Effector memory CD4-positive, alpha-beta T cell (primary cell): ENCODE data around the gene EDEM2.
"Not testable (repeated sequence)": the region's sequence is repeated elsewhere in the genome, so short reads cannot be mapped to it uniquely, and the experiment has no call there.

Experiments
- DNase-seq, 3 donors: peaks; one replicate each; pipeline ENCODE4 v3.0.0-alpha.2; 2020
- H3K27ac ChIP-seq: 2 replicates; pipeline ENCODE4 v1.7.0; 2013; ENCODE audit warnings: mild to moderate bottlenecking, low read length, moderate library complexity; ENCODE audit not compliant: insufficient read depth, poor library complexity, severe bottlenecking
- H3K27me3 ChIP-seq: replicated peaks from 2 replicates; pipeline ENCODE4 v1.7.0; 2013; ENCODE audit warnings: mild to moderate bottlenecking, low read length; ENCODE audit not compliant: insufficient read depth, control insufficient read depth, poor library complexity, severe bottlenecking
- H3K36me3 ChIP-seq: 2 replicates; pipeline ENCODE4 v1.7.0; 2013; ENCODE audit warnings: mild to moderate bottlenecking, low read length, moderate library complexity; ENCODE audit not compliant: control insufficient read depth, insufficient read depth
- H3K4me1 ChIP-seq: 2 replicates; pipeline ENCODE4 v1.7.0; 2013; ENCODE audit warnings: low read length, mild to moderate bottlenecking; ENCODE audit not compliant: control insufficient read depth, insufficient read depth, poor library complexity, severe bottlenecking
- H3K4me3 ChIP-seq: 2 replicates; pipeline ENCODE4 v1.7.0; 2013; ENCODE audit warnings: low read length, low read depth, mild to moderate bottlenecking; ENCODE audit not compliant: insufficient read depth, poor library complexity, severe bottlenecking
- H3K9me3 ChIP-seq: 2 replicates; pipeline ENCODE4 v1.7.0; 2013; ENCODE audit warnings: mild to moderate bottlenecking, low read length, moderate library complexity; ENCODE audit not compliant: control insufficient read depth

The EDEM2 gene

DNA sequence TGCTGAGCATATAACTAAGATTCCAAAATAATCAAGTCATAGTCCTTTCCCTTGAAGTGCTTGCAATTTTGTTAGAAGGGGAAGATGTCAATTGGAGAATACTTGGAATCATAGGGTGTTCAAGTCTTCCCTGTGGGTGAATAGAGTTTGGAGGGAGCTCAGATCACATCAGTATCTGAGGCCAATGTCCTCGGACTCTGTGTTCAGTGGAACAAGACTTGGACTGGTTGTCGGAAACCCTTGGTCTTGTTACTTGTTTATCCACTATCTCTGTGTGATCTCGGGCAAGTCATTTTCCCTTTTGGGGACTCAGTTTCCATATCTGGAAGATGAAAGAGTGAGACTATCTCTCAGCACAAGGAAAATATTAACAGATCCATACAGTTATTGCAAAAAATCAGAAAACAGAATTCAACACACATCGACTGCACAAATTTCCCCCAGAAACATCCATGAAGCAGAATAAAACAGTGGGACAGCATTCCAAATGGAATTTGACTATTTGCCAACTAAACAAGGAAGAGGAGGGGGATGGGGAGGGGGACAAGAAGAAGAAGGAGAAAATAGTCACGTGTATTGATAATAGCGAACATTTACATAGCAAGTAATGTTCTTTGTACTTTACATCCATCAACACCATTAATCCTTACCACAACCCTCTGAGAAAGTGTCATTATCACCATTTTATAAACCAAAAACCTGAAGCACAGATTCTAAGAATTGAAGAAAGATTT is 3.9 kb upstream of the EDEM2 start:
- H3K4me1 ChIP-seq, result peaks cover 8% of the 10 kb centered on the region
- DNase-seq, result no peak
- no peaks in the 10 kb centered on the region for H3K36me3 ChIP-seq
- no peaks in the 10 kb centered on the region for H3K9me3 ChIP-seq
- H3K4me3 ChIP-seq, result no peak overlapping the region
- H3K27ac ChIP-seq, result no peak overlapping the region
- no peaks in the 10 kb centered on the region for H3K27me3 ChIP-seq

GRCh38 chr20:35147575-35148071 is 487 bp upstream of the EDEM2 start:
- peaks cover 14% of the 10 kb centered on the region for H3K36me3 ChIP-seq
- peak overlapping the region; percentile 66 for H3K27ac ChIP-seq
- peaks cover 10% of the 10 kb centered on the region for H3K4me1 ChIP-seq
- H3K9me3 ChIP-seq, DNase-seq, H3K27me3 ChIP-seq: not testable (repeated sequence)
- peak overlapping the region; percentile 83 for H3K4me3 ChIP-seq

DNA sequence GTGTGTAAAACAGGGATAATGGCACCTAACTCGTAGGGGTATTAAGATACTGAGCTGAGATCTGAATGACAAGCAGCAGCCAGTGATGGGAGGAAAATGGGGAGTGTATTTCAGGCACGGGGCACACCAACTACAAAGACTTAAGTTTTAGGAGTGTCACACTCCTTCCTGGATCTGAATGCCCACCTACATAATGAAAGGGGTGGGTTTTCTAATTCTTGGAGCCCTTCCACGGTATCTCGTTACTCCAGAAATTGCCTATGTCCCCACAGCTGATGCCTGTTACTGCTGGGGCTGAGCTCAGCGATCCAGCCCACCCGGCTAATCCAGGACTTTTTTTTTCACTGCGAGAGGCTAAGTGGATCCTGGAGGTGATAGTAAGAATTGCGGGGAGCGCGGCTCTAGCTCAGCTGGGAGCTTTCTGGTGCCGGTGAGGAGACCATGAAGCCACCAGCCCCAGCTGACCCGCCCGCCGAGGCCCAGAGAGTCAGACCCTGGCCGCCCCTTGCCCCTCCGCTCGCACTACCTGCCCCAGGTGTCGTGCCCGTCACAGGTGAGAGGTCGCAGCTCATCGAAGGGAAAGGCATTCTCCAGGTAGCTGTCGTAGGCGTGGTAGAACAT is 727 bp downstream of the EDEM2 start:
- peaks cover 22% of the 10 kb centered on the region for H3K36me3 ChIP-seq
- no peak for DNase-seq
- peak overlapping the region; percentile 83 for H3K4me3 ChIP-seq
- peaks cover 10% of the 10 kb centered on the region for H3K4me1 ChIP-seq
- peak overlapping the region; percentile 66 for H3K27ac ChIP-seq
- no peaks in the 10 kb centered on the region for H3K27me3 ChIP-seq
- H3K9me3 ChIP-seq, result no peaks in the 10 kb centered on the region

DNA sequence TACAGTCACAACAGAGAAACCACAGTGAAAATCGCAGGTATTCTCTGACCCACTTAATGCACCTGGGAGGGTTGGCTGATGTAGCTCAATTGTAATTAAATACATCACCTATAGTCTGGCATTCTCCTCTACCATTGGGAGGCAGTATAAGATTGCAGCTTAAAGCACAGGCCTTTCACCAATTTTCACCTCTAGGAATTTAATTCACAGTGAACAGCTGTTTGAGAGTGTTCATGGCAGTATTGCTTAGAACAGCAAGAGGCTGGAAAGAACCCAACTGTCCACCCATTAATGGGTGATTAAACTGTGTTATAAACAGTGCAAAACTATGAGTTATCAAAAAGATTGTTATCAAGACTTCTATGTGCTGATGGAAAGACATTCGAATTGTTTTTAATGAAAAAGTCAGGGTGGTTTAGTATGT is 2.0 kb downstream of the EDEM2 start:
- Histone ChIP-seq H3K27me3 (no peaks in the 10 kb centered on the region), H3K36me3 (peaks cover 22% of the 10 kb centered on the region), H3K27ac (peak overlapping the region; percentile 33), H3K9me3 (no peaks in the 10 kb centered on the region), H3K4me1 (peaks cover 10% of the 10 kb centered on the region), H3K4me3 (no peak overlapping the region)
- peak in 1 of 3 donors; percentile 6 for DNase-seq

DNA sequence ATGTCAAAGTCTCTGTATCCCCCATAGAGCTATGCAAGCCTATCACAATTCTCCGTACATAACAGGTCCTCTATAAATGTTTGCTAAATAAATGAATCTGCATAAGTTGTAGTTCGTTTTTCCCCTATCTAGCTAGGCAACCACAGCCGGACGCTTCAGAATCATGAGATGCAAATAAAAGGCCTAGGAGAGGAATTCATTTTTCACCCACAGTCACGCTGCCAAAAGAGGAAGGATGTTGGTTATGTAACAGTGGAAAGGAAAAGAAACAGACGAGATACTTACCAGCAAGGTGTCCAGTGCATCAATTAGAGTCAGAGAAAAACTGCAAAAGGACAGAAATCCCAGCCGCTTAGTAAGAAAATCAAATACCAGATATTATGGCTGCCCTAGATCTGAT is 2.4 kb downstream of the EDEM2 start:
- H3K4me3 ChIP-seq, result no peak overlapping the region
- peaks cover 22% of the 10 kb centered on the region for H3K36me3 ChIP-seq
- no peak overlapping the region for H3K27ac ChIP-seq
- peaks cover 10% of the 10 kb centered on the region for H3K4me1 ChIP-seq
- no peaks in the 10 kb centered on the region for H3K27me3 ChIP-seq
- H3K9me3 ChIP-seq, result no peaks in the 10 kb centered on the region
- DNase-seq, result peak in 1 of 3 donors; percentile 3

DNA sequence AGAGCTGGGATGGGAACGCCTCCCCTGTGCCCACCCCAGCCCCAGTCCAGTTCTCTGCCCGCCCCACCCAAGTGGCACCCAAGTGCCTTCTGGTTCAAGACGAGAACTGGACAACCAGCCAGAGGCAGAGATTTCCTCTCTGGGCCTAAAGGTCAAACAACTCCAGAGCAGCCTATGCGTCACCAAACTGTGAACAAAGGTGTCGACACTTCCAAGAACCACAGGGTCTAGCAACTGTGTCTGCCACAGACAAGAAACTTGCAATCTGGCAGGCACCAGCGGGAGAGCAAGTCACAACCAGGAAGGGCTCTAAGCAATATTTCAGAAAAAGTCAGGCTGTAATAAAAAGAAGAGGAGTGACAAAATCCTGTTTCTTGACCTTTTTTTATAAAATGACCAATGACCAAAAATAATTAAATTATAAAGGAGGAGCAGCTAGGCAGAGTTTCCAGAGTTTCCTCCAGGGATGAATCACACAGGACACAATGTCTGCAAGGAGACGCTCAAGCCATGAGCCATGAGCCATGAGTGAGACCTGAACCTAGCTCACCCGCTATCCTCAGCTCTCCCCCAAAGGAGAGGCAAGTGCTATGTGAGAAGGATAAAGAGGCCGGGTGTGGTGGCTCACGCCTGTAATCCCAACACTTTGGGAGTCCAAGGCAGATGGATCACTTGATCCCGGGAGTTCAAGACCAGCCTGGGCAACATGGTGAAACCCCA is 11.1 kb downstream of the EDEM2 start:
- H3K27me3 ChIP-seq, result no peaks in the 10 kb centered on the region
- H3K9me3 ChIP-seq, result no peaks in the 10 kb centered on the region
- peaks cover 62% of the 10 kb centered on the region for H3K36me3 ChIP-seq
- H3K27ac ChIP-seq, result no peak overlapping the region
- no peak overlapping the region for H3K4me3 ChIP-seq
- H3K4me1 ChIP-seq, result no peaks in the 10 kb centered on the region
- DNase-seq, result no peak

GRCh38 chr20:35134880-35135279 is 12.3 kb downstream of the EDEM2 start:
- Histone ChIP-seq H3K36me3 (peaks cover 74% of the 10 kb centered on the region), H3K4me1 (no peaks in the 10 kb centered on the region), H3K9me3 (no peaks in the 10 kb centered on the region), H3K27ac (no peak overlapping the region), H3K4me3 (no peak overlapping the region), H3K27me3 (no peaks in the 10 kb centered on the region)
- DNase-seq, result no peak

DNA sequence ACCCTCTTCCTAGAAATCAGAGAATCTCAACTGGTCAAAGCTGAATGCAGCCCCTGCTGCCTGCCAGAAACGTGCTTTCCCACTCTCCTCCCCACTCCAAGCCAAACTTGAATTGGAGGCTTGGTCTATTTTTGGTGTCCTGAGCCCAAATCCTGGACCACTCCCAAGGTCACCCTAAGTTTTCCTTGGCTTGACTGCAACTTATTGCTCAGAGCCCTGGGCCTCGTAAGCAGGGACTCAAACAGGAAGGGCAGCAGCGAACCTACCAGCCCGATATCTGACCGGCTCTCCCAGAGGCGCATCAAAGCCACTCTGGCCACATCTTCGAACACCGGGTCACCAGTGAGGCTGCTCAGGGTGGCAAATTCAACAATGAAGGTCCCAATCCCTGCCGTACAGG is 12.7 kb downstream of the EDEM2 start:
- DNase-seq, result no peak
- Histone ChIP-seq H3K27ac (no peak overlapping the region), H3K27me3 (no peaks in the 10 kb centered on the region), H3K36me3 (peaks cover 78% of the 10 kb centered on the region), H3K9me3 (no peaks in the 10 kb centered on the region), H3K4me1 (no peaks in the 10 kb centered on the region), H3K4me3 (no peak overlapping the region)

GRCh38 chr20:35133735-35134134 is 13.4 kb downstream of the EDEM2 start:
- Histone ChIP-seq H3K4me3 (no peak overlapping the region), H3K27ac (no peak overlapping the region), H3K27me3 (no peaks in the 10 kb centered on the region), H3K36me3 (peaks cover 78% of the 10 kb centered on the region), H3K4me1 (no peaks in the 10 kb centered on the region), H3K9me3 (no peaks in the 10 kb centered on the region)
- DNase-seq, result no peak

DNA sequence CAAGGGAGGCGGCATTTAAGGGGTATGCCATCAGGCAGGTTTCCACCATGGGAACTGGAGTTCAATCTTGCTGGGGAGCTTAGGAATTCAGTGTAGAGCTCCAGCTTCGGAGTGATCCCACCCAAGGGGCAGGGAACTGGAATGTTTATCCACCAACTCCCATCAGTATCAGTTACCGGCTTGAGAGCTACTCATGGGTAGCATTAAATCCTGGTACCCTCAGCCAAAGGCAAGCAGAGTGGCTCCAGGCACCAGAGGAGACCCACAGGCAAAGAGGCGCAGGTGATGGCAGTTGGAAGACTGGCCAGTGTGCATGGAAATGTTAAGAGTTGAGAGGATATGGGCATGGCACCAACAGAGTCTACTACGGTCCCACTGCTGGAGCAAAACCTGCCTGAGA is 14.1 kb downstream of the EDEM2 start:
- Histone ChIP-seq H3K4me3 (no peak overlapping the region), H3K36me3 (peaks cover 73% of the 10 kb centered on the region)
- DNase-seq, result no peak

More for the DNA sequence above, 14.1 kb downstream of the EDEM2 start:
- Histone ChIP-seq H3K27ac (no peak overlapping the region), H3K27me3 (no peaks in the 10 kb centered on the region), H3K4me1 (no peaks in the 10 kb centered on the region), H3K9me3 (no peaks in the 10 kb centered on the region)
